Measurements from ENCODE around the gene ADSL. TPM values are rescaled to one million over a fixed set of nuclear protein-coding genes. Genes with fewer than 3 reads are reported as not detected.
"Not testable (repeated sequence)": the region's sequence is repeated elsewhere in the genome, so short reads cannot be mapped to it uniquely, and the experiment has no call there.

ADSL gene
- total and polyA plus RNA-seq, 11 donors: 35.5 to 131 (median 52.0) TPM

- H3K4me1 ChIP-seq: peaks cover 0 to 27% (median 10%) of the 10 kb centered on the region in 12 donors
- peaks cover 0 to 53% (median 43%) of the 10 kb centered on the region in 9 donors for H3K36me3 ChIP-seq
- intact Hi-C loops (cut with DNase I): no loop called here
- H3K27me3 ChIP-seq: no peaks in the 10 kb centered on the region
- H3K4me3 ChIP-seq: no peak overlapping the region
- TF ChIP-seq CTCF (IDR thresholded peaks at IDR 0.05) (no peak), POLR2A (IDR thresholded peaks at IDR 0.05) (no peak)
- no peak for ATAC-seq
- no peak for DNase-seq
- H3K27ac ChIP-seq: peak overlapping the region in 1 of 12 donors; percentile 4
- 89 to 95% (median 93%) methylated on average over 3 of the region's 3 CpGs for WGBS, 4 donors
- H3K9me3 ChIP-seq: no peaks in the 10 kb centered on the region
Measured at GRCh38 chr22:40368836-40369235, 22.5 kb downstream of the ADSL start.

GRCh38 chr22:40374567-40374966, 28.3 kb downstream of the ADSL start:
- no peak for ATAC-seq
- Histone ChIP-seq H3K27ac (no peak overlapping the region), H3K4me1 (peaks cover 0 to 24% (median 11%) of the 10 kb centered on the region in 12 donors), H3K9me3 (no peaks in the 10 kb centered on the region), H3K4me3 (no peak overlapping the region), H3K27me3 (no peaks in the 10 kb centered on the region), H3K36me3 (peaks cover 0 to 11% (median 0%) of the 10 kb centered on the region in 9 donors)
- WGBS, 4 donors: 90 to 98% (median 96%) methylated on average over 8 of the region's 8 CpGs
- intact Hi-C loops (cut with DNase I): loop anchor here in 1 of 10 donors (10.0 kb wide), 1 partner anchor 110 kb away; no protein-coding TSS in a partner anchor
- TF ChIP-seq POLR2A (IDR thresholded peaks at IDR 0.05) (no peak), CTCF (IDR thresholded peaks at IDR 0.05) (no peak)
- DNase-seq: no peak

GRCh38 chr22:40376149-40376548, 29.8 kb downstream of the ADSL start:
- 54 to 66% (median 59%) methylated on average over 5 of the region's 5 CpGs for WGBS, 4 donors
- Histone ChIP-seq H3K27me3 (no peaks in the 10 kb centered on the region), H3K27ac (no peak overlapping the region), H3K4me3 (no peak overlapping the region), H3K36me3 (peaks cover 0 to 11% (median 0%) of the 10 kb centered on the region in 9 donors), H3K9me3 (no peaks in the 10 kb centered on the region), H3K4me1 (peaks cover 0 to 21% (median 7%) of the 10 kb centered on the region in 12 donors)
- TF ChIP-seq CTCF (IDR thresholded peaks at IDR 0.05): no peak
- TF ChIP-seq POLR2A (IDR thresholded peaks at IDR 0.05): no peak
- intact Hi-C loops (cut with DNase I): loop anchor here in 1 of 10 donors (10.0 kb wide), 1 partner anchor 109 kb away; no protein-coding TSS in a partner anchor
- ATAC-seq: no peak
- DNase-seq: no peak

GRCh38 chr22:40377931-40378330, 31.6 kb downstream of the ADSL start:
- Histone ChIP-seq H3K9me3 (no peaks in the 10 kb centered on the region), H3K27ac (no peak overlapping the region), H3K4me3 (no peak overlapping the region), H3K36me3 (peaks cover 0 to 11% (median 0%) of the 10 kb centered on the region in 9 donors), H3K4me1 (peaks cover 0 to 9% (median 0%) of the 10 kb centered on the region in 12 donors), H3K27me3 (no peaks in the 10 kb centered on the region)
- TF ChIP-seq POLR2A (IDR thresholded peaks at IDR 0.05) (no peak), CTCF (IDR thresholded peaks at IDR 0.05) (no peak)
- intact Hi-C loops (cut with DNase I): loop anchor here in 1 of 10 donors (10.0 kb wide), 1 partner anchor 107 kb away; no protein-coding TSS in a partner anchor
- 93 to 97% (median 95%) methylated on average over 2 of the region's 2 CpGs for WGBS, 4 donors
- DNase-seq (no peak), ATAC-seq (no peak)

GRCh38 chr22:40378448-40378847, 32.1 kb downstream of the ADSL start:
- not testable (repeated sequence) for H3K27me3 ChIP-seq, H3K9me3 ChIP-seq, DNase-seq, H3K27ac ChIP-seq, H3K4me1 ChIP-seq, H3K4me3 ChIP-seq, ATAC-seq
- H3K36me3 ChIP-seq: peaks cover 0 to 11% (median 0%) of the 10 kb centered on the region in 9 donors
- intact Hi-C loops (cut with DNase I): loop anchor here in 1 of 10 donors (10.0 kb wide), 1 partner anchor 106 kb away; no protein-coding TSS in a partner anchor
- 91 to 95% (median 93%) methylated on average over 11 of the region's 11 CpGs for WGBS, 4 donors
